Measurements from ENCODE around the gene SLCO2A1.

DNA sequence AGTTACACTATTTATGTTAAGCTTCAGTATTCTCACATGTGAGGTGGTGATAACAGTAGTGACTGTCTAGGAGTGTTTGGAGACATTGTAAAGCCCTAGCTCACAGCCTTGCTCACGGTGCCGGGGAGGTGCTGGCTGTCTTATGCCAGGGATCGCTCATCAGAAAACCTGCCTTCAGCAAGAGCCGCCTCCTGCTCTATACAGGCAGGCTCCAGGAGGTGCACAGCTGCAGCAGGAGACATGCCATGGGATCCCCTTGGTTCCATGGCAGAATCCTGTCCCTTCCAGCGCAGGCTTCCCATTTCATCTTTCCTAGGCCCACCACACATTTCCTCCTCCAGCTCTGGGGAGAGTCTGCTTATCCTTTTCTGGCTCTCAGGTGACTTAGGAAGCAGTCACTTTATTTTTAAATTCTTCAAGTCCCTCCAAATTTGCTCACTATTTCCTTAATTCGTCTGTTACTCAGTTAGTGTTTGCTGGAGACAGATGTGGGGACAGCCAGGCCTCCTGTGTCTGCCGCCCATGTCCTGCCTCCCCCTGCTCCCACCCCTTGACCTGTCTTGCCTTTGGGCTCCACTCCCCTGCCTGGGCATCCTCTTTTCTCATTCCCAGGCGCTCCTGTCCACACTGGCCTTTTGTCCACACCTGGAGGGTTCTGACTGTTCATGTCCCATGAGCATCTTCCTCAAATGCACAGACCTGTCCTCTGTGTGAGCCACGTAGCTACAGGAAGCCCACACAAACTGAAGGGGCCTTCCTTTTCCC lies 31.7 kb downstream of the SLCO2A1 start:
- TF ChIP-seq YY1 (IDR thresholded peaks at IDR 0.05; ENCODE audit: insufficient read depth, insufficient read length) (no peak), ZNF274 (IDR thresholded peaks at IDR 0.05; ENCODE audit: low read depth, low read length) (no peak), SUZ12 (IDR thresholded peaks at IDR 0.05; ENCODE audit: extremely low read depth, insufficient read depth, insufficient read length) (no peak)

All from NT2/D1 (cell line).